ENCODE measurements around the gene EPYC. TPM values are rescaled to one million over a fixed set of nuclear protein-coding genes. Genes with fewer than 3 reads are reported as not detected.

Gene EPYC
- total RNA-seq, 1 donor from 2014 or later, result not detected

- no peak overlapping the region for H3K27ac Mint-ChIP-seq
- H3K36me3 Mint-ChIP-seq (ENCODE audit: low read depth), result no peaks in the 10 kb centered on the region
- H3K4me1 Mint-ChIP-seq (ENCODE audit: low read depth), result no peaks in the 10 kb centered on the region
- peaks cover 4% of the 10 kb centered on the region for H3K9me3 Mint-ChIP-seq
- DNase-seq (ENCODE audit: low spot score), result no peak
- intact Hi-C loops (cut with micrococcal nuclease), result no loop called here
- H3K4me3 Mint-ChIP-seq, result no peak overlapping the region
- H3K27me3 Mint-ChIP-seq (ENCODE audit: insufficient read depth), result peaks cover 7% of the 10 kb centered on the region
Measured at GRCh38 chr12:91017043-91017442, 12.3 kb upstream of the EPYC start.

GRCh38 chr12:91009319-91009950 lies 4.7 kb upstream of the EPYC start:
- Mint-ChIP-seq H3K9me3 (no peaks in the 10 kb centered on the region), H3K4me1 (ENCODE audit: low read depth) (peaks cover 18% of the 10 kb centered on the region), H3K4me3 (no peak overlapping the region), H3K27me3 (ENCODE audit: insufficient read depth) (peaks cover 15% of the 10 kb centered on the region), H3K27ac (no peak overlapping the region), H3K36me3 (ENCODE audit: low read depth) (no peaks in the 10 kb centered on the region)
- intact Hi-C loops (cut with micrococcal nuclease), result no loop called here
- DNase-seq (ENCODE audit: low spot score), result no peak

- no peaks in the 10 kb centered on the region for H3K9me3 Mint-ChIP-seq
- H3K27me3 Mint-ChIP-seq (ENCODE audit: insufficient read depth), result peaks cover 15% of the 10 kb centered on the region
- H3K4me1 Mint-ChIP-seq (ENCODE audit: low read depth), result peaks cover 18% of the 10 kb centered on the region
- DNase-seq (ENCODE audit: low spot score), result no peak
- intact Hi-C loops (cut with micrococcal nuclease), result no loop called here
- no peak overlapping the region for H3K4me3 Mint-ChIP-seq
- peak overlapping the region; percentile 46 for H3K27ac Mint-ChIP-seq
- no peaks in the 10 kb centered on the region for H3K36me3 Mint-ChIP-seq (ENCODE audit: low read depth)
Measured at GRCh38 chr12:91007531-91008290, 2.9 kb upstream of the EPYC start.

DNA sequence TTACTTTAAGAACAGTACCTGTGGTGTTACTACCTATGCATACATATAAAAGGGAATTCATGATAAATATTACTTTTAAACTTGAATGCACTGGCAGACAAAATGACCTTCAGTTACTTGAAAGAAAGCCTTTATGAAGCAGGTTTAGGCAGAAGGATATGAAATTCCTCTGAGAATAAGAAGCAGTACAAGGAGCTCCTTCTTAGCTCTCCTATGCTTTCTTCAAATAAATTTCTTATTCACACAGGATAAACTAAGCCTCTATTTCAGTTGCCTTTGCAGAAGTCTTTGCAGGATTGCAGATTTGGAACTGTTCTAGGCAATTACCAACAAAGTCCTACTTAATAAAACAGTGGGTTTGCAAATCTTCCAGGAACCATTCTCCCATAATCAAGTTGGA lies 1.0 kb downstream of the EPYC start:
- no peak for DNase-seq (ENCODE audit: low spot score)
- Mint-ChIP-seq H3K27me3 (ENCODE audit: insufficient read depth) (peaks cover 12% of the 10 kb centered on the region), H3K27ac (no peak overlapping the region), H3K4me3 (no peak overlapping the region), H3K9me3 (no peaks in the 10 kb centered on the region), H3K36me3 (ENCODE audit: low read depth) (no peaks in the 10 kb centered on the region), H3K4me1 (ENCODE audit: low read depth) (peaks cover 17% of the 10 kb centered on the region)
- intact Hi-C loops (cut with micrococcal nuclease), result no loop called here

DNA sequence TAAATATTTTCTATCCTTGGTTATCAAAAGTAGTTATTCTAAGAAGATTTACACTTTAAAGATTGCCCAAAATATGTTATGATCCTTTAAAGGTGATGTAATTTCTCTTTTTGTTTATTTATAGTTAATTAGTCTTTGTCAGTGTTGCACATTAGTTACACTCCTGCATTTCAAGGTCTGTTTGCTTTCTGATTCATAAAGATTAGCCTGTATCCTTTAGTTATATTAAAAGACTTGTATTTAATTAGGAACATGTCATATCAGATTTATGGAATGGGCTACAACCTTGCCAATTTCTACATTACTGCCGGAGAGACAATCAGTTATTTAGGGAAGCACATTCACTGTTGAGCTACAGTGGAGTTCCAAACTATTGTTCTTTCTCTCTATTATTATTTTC lies 3.5 kb downstream of the EPYC start:
- H3K36me3 Mint-ChIP-seq (ENCODE audit: low read depth), result no peaks in the 10 kb centered on the region
- no peaks in the 10 kb centered on the region for H3K4me1 Mint-ChIP-seq (ENCODE audit: low read depth)
- no peak for DNase-seq (ENCODE audit: low spot score)

GRCh38 chr12:90999966-91000365 lies 4.8 kb downstream of the EPYC start:
- H3K27ac Mint-ChIP-seq, result no peak overlapping the region
- no peaks in the 10 kb centered on the region for H3K9me3 Mint-ChIP-seq
- no peak overlapping the region for H3K4me3 Mint-ChIP-seq
- no peak for DNase-seq (ENCODE audit: low spot score)
- intact Hi-C loops (cut with micrococcal nuclease), result no loop called here
- peaks cover 5% of the 10 kb centered on the region for H3K27me3 Mint-ChIP-seq (ENCODE audit: insufficient read depth)
- no peaks in the 10 kb centered on the region for H3K36me3 Mint-ChIP-seq (ENCODE audit: low read depth)
- no peaks in the 10 kb centered on the region for H3K4me1 Mint-ChIP-seq (ENCODE audit: low read depth)

More for the DNA sequence above, 3.5 kb downstream of the EPYC start:
- Mint-ChIP-seq H3K9me3 (no peaks in the 10 kb centered on the region), H3K27me3 (ENCODE audit: insufficient read depth) (peaks cover 3% of the 10 kb centered on the region), H3K4me3 (no peak overlapping the region), H3K27ac (no peak overlapping the region)
- intact Hi-C loops (cut with micrococcal nuclease), result no loop called here

GRCh38 chr12:90999527-90999926 lies 5.2 kb downstream of the EPYC start:
- Mint-ChIP-seq H3K27ac (no peak overlapping the region), H3K9me3 (no peaks in the 10 kb centered on the region), H3K4me3 (no peak overlapping the region)

GRCh38 chr12:90995010-90995409 lies 9.8 kb downstream of the EPYC start:
- Mint-ChIP-seq H3K4me1 (ENCODE audit: low read depth) (no peaks in the 10 kb centered on the region), H3K9me3 (no peaks in the 10 kb centered on the region), H3K36me3 (ENCODE audit: low read depth) (no peaks in the 10 kb centered on the region), H3K27ac (no peak overlapping the region), H3K4me3 (no peak overlapping the region), H3K27me3 (ENCODE audit: insufficient read depth) (peaks cover 4% of the 10 kb centered on the region)
- no peak for DNase-seq (ENCODE audit: low spot score)
- intact Hi-C loops (cut with micrococcal nuclease), result no loop called here

More at GRCh38 chr12:90999527-90999926, 5.2 kb downstream of the EPYC start:
- Mint-ChIP-seq H3K4me1 (ENCODE audit: low read depth) (no peaks in the 10 kb centered on the region), H3K36me3 (ENCODE audit: low read depth) (no peaks in the 10 kb centered on the region), H3K27me3 (ENCODE audit: insufficient read depth) (peaks cover 7% of the 10 kb centered on the region)
- intact Hi-C loops (cut with micrococcal nuclease), result no loop called here
- no peak for DNase-seq (ENCODE audit: low spot score)

GRCh38 chr12:90991952-90992465 lies 12.8 kb downstream of the EPYC start:
- no peaks in the 10 kb centered on the region for H3K9me3 Mint-ChIP-seq
- H3K27ac Mint-ChIP-seq, result no peak overlapping the region
- intact Hi-C loops (cut with micrococcal nuclease), result no loop called here
- no peaks in the 10 kb centered on the region for H3K36me3 Mint-ChIP-seq (ENCODE audit: low read depth)
- H3K4me1 Mint-ChIP-seq (ENCODE audit: low read depth), result no peaks in the 10 kb centered on the region
- no peak overlapping the region for H3K4me3 Mint-ChIP-seq
- DNase-seq (ENCODE audit: low spot score), result no peak
- H3K27me3 Mint-ChIP-seq (ENCODE audit: insufficient read depth), result peaks cover 4% of the 10 kb centered on the region

GRCh38 chr12:90990611-90991010 lies 14.2 kb downstream of the EPYC start:
- intact Hi-C loops (cut with micrococcal nuclease), result no loop called here
- Mint-ChIP-seq H3K4me3 (no peak overlapping the region), H3K36me3 (ENCODE audit: low read depth) (no peaks in the 10 kb centered on the region), H3K4me1 (ENCODE audit: low read depth) (no peaks in the 10 kb centered on the region), H3K27ac (no peak overlapping the region), H3K9me3 (no peaks in the 10 kb centered on the region), H3K27me3 (ENCODE audit: insufficient read depth) (peaks cover 4% of the 10 kb centered on the region)
- DNase-seq (ENCODE audit: low spot score), result no peak

DNA sequence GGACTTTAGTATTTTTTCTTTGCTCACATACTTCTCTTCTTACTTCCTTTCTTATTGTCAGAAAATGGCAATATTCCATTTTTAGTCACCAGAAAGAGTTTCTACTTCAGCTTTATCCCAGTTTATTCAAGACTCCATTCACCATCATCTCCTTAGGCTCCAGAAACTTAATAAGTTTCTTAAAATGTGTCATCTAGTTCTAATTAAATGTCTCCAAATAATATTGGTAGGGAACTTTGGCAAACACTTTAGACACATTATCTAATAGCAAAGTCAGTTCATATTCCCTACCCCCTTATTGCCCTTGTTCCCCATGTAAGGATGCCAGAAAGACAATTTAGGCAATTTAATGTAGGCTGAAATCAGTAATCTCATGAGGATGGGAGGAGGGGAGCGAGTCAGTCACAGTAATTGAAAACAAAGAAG lies 15.1 kb downstream of the EPYC start:
- Mint-ChIP-seq H3K36me3 (ENCODE audit: low read depth) (no peaks in the 10 kb centered on the region), H3K9me3 (no peaks in the 10 kb centered on the region), H3K4me1 (ENCODE audit: low read depth) (no peaks in the 10 kb centered on the region), H3K27me3 (ENCODE audit: insufficient read depth) (no peaks in the 10 kb centered on the region), H3K4me3 (no peak overlapping the region), H3K27ac (no peak overlapping the region)
- DNase-seq (ENCODE audit: low spot score), result no peak
- intact Hi-C loops (cut with micrococcal nuclease), result no loop called here

DNA sequence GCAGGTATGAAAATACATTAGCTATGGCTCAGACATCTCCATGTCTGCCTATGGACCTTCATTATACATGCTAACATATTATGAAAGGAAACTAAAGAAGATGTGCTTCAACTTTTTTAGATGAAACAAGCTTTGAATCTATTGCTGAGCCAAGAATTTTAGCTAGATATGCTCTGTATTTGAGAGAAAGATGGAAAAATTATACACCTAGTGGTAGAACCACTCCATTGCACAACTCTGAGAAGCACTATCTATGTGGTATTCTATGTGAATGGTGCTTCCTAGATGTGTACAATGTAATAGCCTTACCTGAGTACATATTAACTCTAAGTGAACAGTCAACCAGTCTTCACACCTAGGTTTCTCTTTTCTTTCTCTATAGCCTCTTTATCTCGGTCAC lies 17.3 kb downstream of the EPYC start:
- Mint-ChIP-seq H3K36me3 (ENCODE audit: low read depth) (no peaks in the 10 kb centered on the region), H3K27me3 (ENCODE audit: insufficient read depth) (no peaks in the 10 kb centered on the region), H3K9me3 (no peaks in the 10 kb centered on the region), H3K27ac (no peak overlapping the region), H3K4me1 (ENCODE audit: low read depth) (no peaks in the 10 kb centered on the region), H3K4me3 (no peak overlapping the region)
- DNase-seq (ENCODE audit: low spot score), result no peak
- intact Hi-C loops (cut with micrococcal nuclease), result no loop called here

DNA sequence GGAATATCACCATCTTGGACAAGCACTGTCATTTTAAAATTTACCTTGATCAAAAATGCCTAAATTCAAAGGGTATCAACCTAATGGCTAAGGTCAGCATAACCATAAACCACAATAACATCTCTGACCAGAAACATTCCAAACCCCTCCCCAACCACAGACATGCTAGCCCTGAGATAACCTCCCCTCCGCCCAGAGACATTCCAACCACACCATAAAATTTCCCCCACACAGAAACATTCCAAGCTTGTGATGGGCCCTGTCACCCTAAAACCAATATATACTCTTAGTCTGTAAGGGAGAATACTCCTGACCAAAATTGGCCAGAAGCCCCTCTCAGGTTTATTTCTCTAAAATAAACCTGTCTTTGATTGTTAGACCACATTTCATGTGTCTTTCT lies 17.7 kb downstream of the EPYC start:
- no peaks in the 10 kb centered on the region for H3K27me3 Mint-ChIP-seq (ENCODE audit: insufficient read depth)
- no peaks in the 10 kb centered on the region for H3K9me3 Mint-ChIP-seq
- no peak for DNase-seq (ENCODE audit: low spot score)
- H3K27ac Mint-ChIP-seq, result no peak overlapping the region
- H3K4me1 Mint-ChIP-seq (ENCODE audit: low read depth), result no peaks in the 10 kb centered on the region
- intact Hi-C loops (cut with micrococcal nuclease), result no loop called here
- no peak overlapping the region for H3K4me3 Mint-ChIP-seq
- no peaks in the 10 kb centered on the region for H3K36me3 Mint-ChIP-seq (ENCODE audit: low read depth)
